ENCODE data around the gene MRNIP. TPM values are rescaled to one million over a fixed set of nuclear protein-coding genes. Genes with fewer than 3 reads are reported as not detected.

The MRNIP gene
- total RNA-seq, 3 donors from 2014 or later, result 32.3 to 67.2 (median 48.8) TPM

DNA sequence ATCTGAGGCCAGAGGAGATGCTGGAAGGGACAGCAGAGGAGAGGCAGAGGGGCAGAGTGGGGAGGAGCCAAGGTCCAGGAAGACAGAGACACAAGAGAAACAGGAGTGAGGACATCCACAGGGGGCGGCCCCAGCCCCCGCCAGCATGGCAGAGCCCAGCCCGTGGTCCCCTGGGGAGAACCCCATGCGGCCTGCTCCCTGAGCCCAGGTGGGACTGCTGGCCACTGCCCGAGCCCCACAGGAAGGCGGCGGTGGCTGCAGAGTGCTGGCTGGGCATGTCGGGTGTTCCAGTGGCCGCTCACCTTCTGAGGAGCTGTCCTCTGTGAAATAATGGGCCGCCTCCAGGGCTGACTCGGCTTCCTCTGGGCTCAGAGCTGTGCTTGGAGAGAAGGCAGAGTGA, 8.9 kb upstream of the MRNIP start:
- Histone ChIP-seq H3K4me1 (no peaks in the 10 kb centered on the region), H3K9me3 (peaks cover 0 to 1% of the 10 kb centered on the region in 2 donors), H3K4me3 (no peak overlapping the region), H3K36me3 (peaks cover 3% of the 10 kb centered on the region), H3K27me3 (no peaks in the 10 kb centered on the region), H3K27ac (peak overlapping the region in 1 of 2 donors; percentile 7)
- DNase-seq (ENCODE audit: low spot score in 2 of 2), result no peak
- no peak for TF ChIP-seq POLR2A (IDR thresholded peaks at IDR 0.05)
- TF ChIP-seq POLR2AphosphoS5 (IDR thresholded peaks at IDR 0.05), result no peak
- TF ChIP-seq CTCF (IDR thresholded peaks at IDR 0.05), result no peak
- intact Hi-C loops (cut with DNase I; ENCODE audit: low total_unique reads), result no loop called here

- Histone ChIP-seq H3K4me3 (no peak overlapping the region), H3K4me1 (no peaks in the 10 kb centered on the region), H3K27ac (no peak overlapping the region), H3K27me3 (no peaks in the 10 kb centered on the region), H3K36me3 (peaks cover 3% of the 10 kb centered on the region), H3K9me3 (peaks cover 0 to 5% of the 10 kb centered on the region in 2 donors)
- DNase-seq (ENCODE audit: low spot score in 2 of 2), result no peak
- intact Hi-C loops (cut with DNase I; ENCODE audit: low total_unique reads), result no loop called here
- TF ChIP-seq POLR2AphosphoS5 (IDR thresholded peaks at IDR 0.05), result no peak
- TF ChIP-seq CTCF (IDR thresholded peaks at IDR 0.05), result no peak
- TF ChIP-seq POLR2A (IDR thresholded peaks at IDR 0.05), result no peak
These were observed 8.5 kb upstream of the MRNIP start for GRCh38 chr5:179867079-179867465.

DNA sequence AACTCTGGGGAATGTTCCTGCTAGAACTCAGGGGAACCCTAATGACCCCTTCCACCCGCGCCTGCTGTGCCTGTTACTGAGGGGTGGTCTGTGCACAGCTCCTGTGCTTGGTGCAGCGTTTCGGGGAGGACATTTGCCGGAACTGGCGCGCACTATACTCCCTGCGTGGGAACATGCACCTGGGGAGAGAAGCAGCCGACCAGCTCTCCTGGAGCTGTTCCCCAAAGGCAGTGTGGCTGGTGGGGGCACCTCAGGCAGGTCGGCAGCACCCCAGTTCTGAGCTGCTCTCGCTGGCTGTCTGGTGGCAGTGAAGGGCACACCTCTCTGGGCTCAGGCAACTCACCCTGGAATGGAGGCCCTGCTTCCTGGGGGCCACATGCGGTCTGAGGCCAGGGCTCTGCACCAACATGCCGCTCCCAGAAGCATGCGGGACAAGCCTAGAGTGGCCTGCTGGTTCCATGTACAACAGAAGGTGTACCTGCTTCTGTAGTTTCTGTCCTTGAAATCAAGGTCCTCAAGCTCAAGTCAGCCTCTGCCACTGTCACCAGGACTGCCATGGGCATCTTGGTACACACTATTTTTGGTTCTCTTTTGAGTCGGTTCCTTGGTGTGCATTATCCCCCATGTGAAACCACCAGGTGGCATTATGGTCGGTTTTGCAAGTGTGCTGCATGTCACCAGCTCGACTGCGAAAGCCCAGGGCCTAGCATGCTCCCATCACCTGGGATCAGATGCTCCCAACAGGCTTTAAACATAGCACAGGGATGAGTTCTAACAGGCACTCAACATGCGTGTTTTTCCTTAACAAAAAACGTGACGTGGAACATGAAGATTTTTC, 7.8 kb upstream of the MRNIP start:
- intact Hi-C loops (cut with DNase I; ENCODE audit: low total_unique reads), result no loop called here
- Histone ChIP-seq H3K36me3 (peaks cover 3% of the 10 kb centered on the region), H3K4me1 (no peaks in the 10 kb centered on the region), H3K27me3 (no peaks in the 10 kb centered on the region), H3K4me3 (no peak overlapping the region), H3K27ac (no peak overlapping the region), H3K9me3 (peaks cover 0 to 6% of the 10 kb centered on the region in 2 donors)
- TF ChIP-seq POLR2AphosphoS5 (IDR thresholded peaks at IDR 0.05) (no peak), CTCF (IDR thresholded peaks at IDR 0.05) (no peak), POLR2A (IDR thresholded peaks at IDR 0.05) (no peak)
- DNase-seq (ENCODE audit: low spot score in 2 of 2), result no peak

- Histone ChIP-seq H3K27ac (no peak overlapping the region), H3K36me3 (peaks cover 3% of the 10 kb centered on the region), H3K4me1 (no peaks in the 10 kb centered on the region), H3K4me3 (no peak overlapping the region), H3K9me3 (peaks cover 0 to 6% of the 10 kb centered on the region in 2 donors), H3K27me3 (no peaks in the 10 kb centered on the region)
- TF ChIP-seq POLR2A (IDR thresholded peaks at IDR 0.05), result no peak
- TF ChIP-seq CTCF (IDR thresholded peaks at IDR 0.05), result no peak
- TF ChIP-seq POLR2AphosphoS5 (IDR thresholded peaks at IDR 0.05), result no peak
- intact Hi-C loops (cut with DNase I; ENCODE audit: low total_unique reads), result no loop called here
- no peak for DNase-seq (ENCODE audit: low spot score in 2 of 2)
These were observed 7.0 kb upstream of the MRNIP start for GRCh38 chr5:179865491-179866240.

DNA sequence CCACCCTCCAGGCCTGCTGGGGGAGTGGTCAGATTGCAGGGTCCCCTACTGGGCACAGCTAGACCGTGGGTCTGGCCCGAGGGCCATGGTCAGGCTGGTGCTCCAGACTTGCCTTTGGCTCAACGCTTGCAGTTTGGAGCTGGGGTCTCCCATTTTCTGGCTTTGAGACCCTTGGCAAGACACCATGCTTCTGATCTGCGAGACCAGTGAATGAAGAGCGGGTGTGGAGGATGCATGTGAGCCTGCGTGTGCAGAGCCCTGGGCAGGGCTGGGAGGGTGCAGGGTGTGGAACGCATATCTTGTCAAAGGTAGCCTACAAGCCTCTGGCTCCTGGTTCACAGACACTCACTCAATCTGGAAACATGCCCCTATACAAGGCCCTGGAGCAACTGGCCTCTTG, 6.1 kb upstream of the MRNIP start:
- no peak overlapping the region for H3K4me3 ChIP-seq
- TF ChIP-seq POLR2A (IDR thresholded peaks at IDR 0.05), result no peak
- no peak for TF ChIP-seq POLR2AphosphoS5 (IDR thresholded peaks at IDR 0.05)
- no peak for TF ChIP-seq CTCF (IDR thresholded peaks at IDR 0.05)
- H3K36me3 ChIP-seq, result peaks cover 3% of the 10 kb centered on the region
- H3K4me1 ChIP-seq, result no peaks in the 10 kb centered on the region
- no peaks in the 10 kb centered on the region for H3K27me3 ChIP-seq
- DNase-seq (ENCODE audit: low spot score in 2 of 2), result no peak
- H3K27ac ChIP-seq, result no peak overlapping the region
- intact Hi-C loops (cut with DNase I; ENCODE audit: low total_unique reads), result no loop called here
- peaks cover 0 to 6% of the 10 kb centered on the region in 2 donors for H3K9me3 ChIP-seq

All from breast epithelium (tissue), 4 donors.